ENCODE results near the gene STC2.

- TF ChIP-seq CTCF (IDR thresholded peaks at IDR 0.05): no peak
- TF ChIP-seq POLR2A (IDR thresholded peaks at IDR 0.05): no peak
Measured at GRCh38 chr5:173297813-173298212, 30.4 kb downstream of the STC2 start.

Data from testis (tissue), 2 donors.